Measurements from ENCODE around the gene SLC6A3.

The SLC6A3 gene

GRCh38 chr5:1466631-1467265 is 21.5 kb upstream of the SLC6A3 start:
- no peaks in the 10 kb centered on the region for H4K20me1 ChIP-seq (ENCODE audit: insufficient read depth, low read length, poor library complexity, severe bottlenecking)
- no peak overlapping the region for H2AFZ ChIP-seq (ENCODE audit: low read length)
- no peak overlapping the region for H3K4me2 ChIP-seq (ENCODE audit: low read depth, low read length, poor library complexity, severe bottlenecking)
- TF ChIP-seq EZH2phosphoT487 (IDR thresholded peaks at IDR 0.05; ENCODE audit: borderline replicate concordance), result no peak
- TF ChIP-seq, protein P1, sequence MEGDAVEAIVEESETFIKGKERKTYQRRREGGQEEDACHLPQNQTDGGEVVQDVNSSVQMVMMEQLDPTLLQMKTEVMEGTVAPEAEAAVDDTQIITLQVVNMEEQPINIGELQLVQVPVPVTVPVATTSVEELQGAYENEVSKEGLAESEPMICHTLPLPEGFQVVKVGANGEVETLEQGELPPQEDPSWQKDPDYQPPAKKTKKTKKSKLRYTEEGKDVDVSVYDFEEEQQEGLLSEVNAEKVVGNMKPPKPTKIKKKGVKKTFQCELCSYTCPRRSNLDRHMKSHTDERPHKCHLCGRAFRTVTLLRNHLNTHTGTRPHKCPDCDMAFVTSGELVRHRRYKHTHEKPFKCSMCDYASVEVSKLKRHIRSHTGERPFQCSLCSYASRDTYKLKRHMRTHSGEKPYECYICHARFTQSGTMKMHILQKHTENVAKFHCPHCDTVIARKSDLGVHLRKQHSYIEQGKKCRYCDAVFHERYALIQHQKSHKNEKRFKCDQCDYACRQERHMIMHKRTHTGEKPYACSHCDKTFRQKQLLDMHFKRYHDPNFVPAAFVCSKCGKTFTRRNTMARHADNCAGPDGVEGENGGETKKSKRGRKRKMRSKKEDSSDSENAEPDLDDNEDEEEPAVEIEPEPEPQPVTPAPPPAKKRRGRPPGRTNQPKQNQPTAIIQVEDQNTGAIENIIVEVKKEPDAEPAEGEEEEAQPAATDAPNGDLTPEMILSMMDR (conservative IDR thresholded peaks at IDR 0.05; ENCODE audit: low read length), result no peak
- no peaks in the 10 kb centered on the region for H3K4me1 ChIP-seq (ENCODE audit: insufficient read depth, low read length, poor library complexity, severe bottlenecking)
- no peaks in the 10 kb centered on the region for H3K27me3 ChIP-seq (ENCODE audit: insufficient read depth, low read length, poor library complexity, severe bottlenecking)
- H3K9me3 ChIP-seq (ENCODE audit: insufficient read depth, low read depth, low read length), result no peaks in the 10 kb centered on the region
- H3K9ac ChIP-seq (ENCODE audit: low read depth, low read length, poor library complexity, severe bottlenecking), result no peak overlapping the region
- no peaks in the 10 kb centered on the region for H3K79me2 ChIP-seq (ENCODE audit: insufficient read depth, low read length)
- no peaks in the 10 kb centered on the region for H3F3A ChIP-seq (ENCODE audit: low read depth)
- no peak overlapping the region for H3K4me3 ChIP-seq (ENCODE audit: low read length, poor library complexity, severe bottlenecking)
- H3K9me2 ChIP-seq (replicated peaks; ENCODE audit: low read depth, low read length), result no peaks in the 10 kb centered on the region
- H3K36me3 ChIP-seq (ENCODE audit: insufficient read depth, low read length), result peaks cover 28% of the 10 kb centered on the region; the same call in 1 of the 2 replicates

DNA sequence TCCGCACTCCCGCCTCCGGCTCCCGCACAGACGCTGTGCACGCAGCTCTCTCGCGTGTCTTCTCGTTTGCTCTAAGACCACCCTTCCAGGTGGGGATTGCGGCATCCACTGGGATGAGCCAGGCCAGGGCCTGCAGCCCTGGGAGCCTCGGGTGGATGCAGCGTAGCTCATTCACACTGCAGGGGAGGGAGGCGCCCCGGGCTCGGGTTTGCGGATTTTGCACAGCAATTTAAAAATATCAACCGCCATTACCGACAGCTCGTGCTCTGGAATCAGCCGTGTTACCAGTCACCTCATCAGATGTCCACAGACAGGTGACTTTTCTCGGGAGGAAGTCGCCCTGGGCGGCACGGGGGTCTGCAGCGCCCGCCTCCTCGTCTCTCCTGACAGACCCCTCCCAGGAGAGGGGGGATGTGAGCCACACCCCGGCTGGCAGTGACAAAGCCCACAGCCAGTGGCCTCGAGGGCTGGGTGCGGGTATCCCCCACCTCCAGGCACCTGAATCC is 20.8 kb upstream of the SLC6A3 start:
- H3K79me2 ChIP-seq (ENCODE audit: insufficient read depth, low read length), result no peaks in the 10 kb centered on the region
- no peaks in the 10 kb centered on the region for H3K9me3 ChIP-seq (ENCODE audit: insufficient read depth, low read depth, low read length)
- H3K9me2 ChIP-seq (replicated peaks; ENCODE audit: low read depth, low read length), result no peaks in the 10 kb centered on the region
- no peaks in the 10 kb centered on the region for H3F3A ChIP-seq (ENCODE audit: low read depth)
- H3K4me3 ChIP-seq (ENCODE audit: low read length, poor library complexity, severe bottlenecking), result no peak overlapping the region
- H3K36me3 ChIP-seq (ENCODE audit: insufficient read depth, low read length), result peaks cover 30% of the 10 kb centered on the region; the same call in 1 of the 2 replicates
- no peak overlapping the region for H3K9ac ChIP-seq (ENCODE audit: low read depth, low read length, poor library complexity, severe bottlenecking)
- no peak overlapping the region for H2AFZ ChIP-seq (ENCODE audit: low read length)
- TF ChIP-seq, protein P1 (conservative IDR thresholded peaks at IDR 0.05; ENCODE audit: low read length), result no peak
- TF ChIP-seq EZH2phosphoT487 (IDR thresholded peaks at IDR 0.05; ENCODE audit: borderline replicate concordance), result no peak
- H4K20me1 ChIP-seq (ENCODE audit: insufficient read depth, low read length, poor library complexity, severe bottlenecking), result no peaks in the 10 kb centered on the region
- H3K4me1 ChIP-seq (ENCODE audit: insufficient read depth, low read length, poor library complexity, severe bottlenecking), result no peaks in the 10 kb centered on the region
- H3K4me2 ChIP-seq (ENCODE audit: low read depth, low read length, poor library complexity, severe bottlenecking), result no peak overlapping the region
- H3K27me3 ChIP-seq (ENCODE audit: insufficient read depth, low read length, poor library complexity, severe bottlenecking), result no peaks in the 10 kb centered on the region

GRCh38 chr5:1465117-1465516 is 19.9 kb upstream of the SLC6A3 start:
- Histone ChIP-seq H3K9me3 (ENCODE audit: insufficient read depth, low read depth, low read length) (no peaks in the 10 kb centered on the region), H2AFZ (ENCODE audit: low read length) (no peak overlapping the region), H3K27me3 (ENCODE audit: insufficient read depth, low read length, poor library complexity, severe bottlenecking) (no peaks in the 10 kb centered on the region), H3K9me2 (replicated peaks; ENCODE audit: low read depth, low read length) (no peaks in the 10 kb centered on the region), H3K4me2 (ENCODE audit: low read depth, low read length, poor library complexity, severe bottlenecking) (no peak overlapping the region), H3K4me1 (ENCODE audit: insufficient read depth, low read length, poor library complexity, severe bottlenecking) (no peaks in the 10 kb centered on the region), H3K9ac (ENCODE audit: low read depth, low read length, poor library complexity, severe bottlenecking) (no peak overlapping the region), H4K20me1 (ENCODE audit: insufficient read depth, low read length, poor library complexity, severe bottlenecking) (no peaks in the 10 kb centered on the region), H3K4me3 (ENCODE audit: low read length, poor library complexity, severe bottlenecking) (no peak overlapping the region), H3K79me2 (ENCODE audit: insufficient read depth, low read length) (no peaks in the 10 kb centered on the region), H3F3A (ENCODE audit: low read depth) (no peaks in the 10 kb centered on the region), H3K36me3 (ENCODE audit: insufficient read depth, low read length) (peaks cover 35% of the 10 kb centered on the region; the same call in 1 of the 2 replicates)
- TF ChIP-seq EZH2phosphoT487 (IDR thresholded peaks at IDR 0.05; ENCODE audit: borderline replicate concordance), result no peak
- TF ChIP-seq, protein P1 (conservative IDR thresholded peaks at IDR 0.05; ENCODE audit: low read length), result no peak
